ENCODE measurements around the gene KCNH8. TPM values are rescaled to one million over a fixed set of nuclear protein-coding genes. Genes with fewer than 3 reads are reported as not detected.

KCNH8 gene
- total RNA-seq, 1 experiment from 2014 or later, result 3.7 TPM

- Histone ChIP-seq H2BK5ac (ENCODE audit: insufficient read length, low read length) (no peak overlapping the region), H4K8ac (replicated peaks; ENCODE audit: insufficient read length, low read depth, low read length) (no peak overlapping the region), H4K20me1 (ENCODE audit: control insufficient read depth, insufficient read depth, insufficient read length) (no peaks in the 10 kb centered on the region), H3K18ac (ENCODE audit: insufficient read length, low read depth, low read length) (no peak overlapping the region), H4K5ac (ENCODE audit: insufficient read length, low read depth, low read length) (no peak overlapping the region), H3K79me2 (ENCODE audit: insufficient read depth, low read length) (no peaks in the 10 kb centered on the region), H3T11ph (ENCODE audit: low read length) (no peak overlapping the region), H2AFZ (ENCODE audit: low read length) (no peak overlapping the region), H3K56ac (ENCODE audit: insufficient read length, low read depth, low read length) (no peak overlapping the region), H3K9ac (ENCODE audit: extremely low read depth, insufficient read length, low read length) (no peak overlapping the region), H2BK15ac (ENCODE audit: low read depth, low read length) (no peak overlapping the region), H3K4me2 (ENCODE audit: insufficient read depth, insufficient read length, low read length) (no peak overlapping the region), H2BK12ac (ENCODE audit: insufficient read length, low read depth, low read length) (no peak overlapping the region), H2BK120ac (ENCODE audit: low read depth, low read length, poor library complexity, severe bottlenecking) (no peak overlapping the region), H3K14ac (ENCODE audit: insufficient read depth, low read length) (no peak overlapping the region), H3K4ac (ENCODE audit: low read depth, low read length) (no peak overlapping the region), H3K9me3 (ENCODE audit: control insufficient read depth, low read depth, low read length) (no peaks in the 10 kb centered on the region), H3K23ac (ENCODE audit: insufficient read length, low read depth, low read length) (no peak overlapping the region), H3K23me2 (ENCODE audit: insufficient read length, low read depth, low read length, poor library complexity, severe bottlenecking) (no peaks in the 10 kb centered on the region), H3K27ac (ENCODE audit: insufficient read length, low read depth, low read length) (no peak overlapping the region), H3K4me1 (ENCODE audit: insufficient read depth, low read length) (0 out of 2 replicates have a peak, but pooled peaks cover under 1% of the 10 kb centered on the region), H4K91ac (ENCODE audit: insufficient read length, low read depth, low read length) (no peak overlapping the region), H3K27me3 (ENCODE audit: insufficient read depth, low read length) (no peaks in the 10 kb centered on the region), H2BK20ac (ENCODE audit: low read depth, low read length, poor library complexity, severe bottlenecking) (no peak overlapping the region), H2AK5ac (ENCODE audit: insufficient read length, low read length) (no peak overlapping the region), H3K79me1 (ENCODE audit: insufficient read depth, low read depth, low read length, poor library complexity, severe bottlenecking) (no peaks in the 10 kb centered on the region)
- Mint-ChIP-seq H3K4me1 (peaks cover 1 to 6% of the 10 kb centered on the region in 2 experiments), H3K4me3 (no peak overlapping the region), H3K27me3 (ENCODE audit: low read depth) (no peaks in the 10 kb centered on the region), H3K27ac (no peak overlapping the region; a peak in 1 of 7 replicates), H3K9me3 (0 out of 5 replicates have a peak, but pooled peaks cover 0 to 2% of the 10 kb centered on the region in 2 experiments), H3K36me3 (ENCODE audit: insufficient read depth in 1 of 3, low read depth in 3 of 3) (peaks cover 0 to 9% (median 5%) of the 10 kb centered on the region in 3 experiments; a peak in 5 of 7 replicates)
- DNase-seq, result peak; percentile 38
- TF ChIP-seq, protein P1, sequence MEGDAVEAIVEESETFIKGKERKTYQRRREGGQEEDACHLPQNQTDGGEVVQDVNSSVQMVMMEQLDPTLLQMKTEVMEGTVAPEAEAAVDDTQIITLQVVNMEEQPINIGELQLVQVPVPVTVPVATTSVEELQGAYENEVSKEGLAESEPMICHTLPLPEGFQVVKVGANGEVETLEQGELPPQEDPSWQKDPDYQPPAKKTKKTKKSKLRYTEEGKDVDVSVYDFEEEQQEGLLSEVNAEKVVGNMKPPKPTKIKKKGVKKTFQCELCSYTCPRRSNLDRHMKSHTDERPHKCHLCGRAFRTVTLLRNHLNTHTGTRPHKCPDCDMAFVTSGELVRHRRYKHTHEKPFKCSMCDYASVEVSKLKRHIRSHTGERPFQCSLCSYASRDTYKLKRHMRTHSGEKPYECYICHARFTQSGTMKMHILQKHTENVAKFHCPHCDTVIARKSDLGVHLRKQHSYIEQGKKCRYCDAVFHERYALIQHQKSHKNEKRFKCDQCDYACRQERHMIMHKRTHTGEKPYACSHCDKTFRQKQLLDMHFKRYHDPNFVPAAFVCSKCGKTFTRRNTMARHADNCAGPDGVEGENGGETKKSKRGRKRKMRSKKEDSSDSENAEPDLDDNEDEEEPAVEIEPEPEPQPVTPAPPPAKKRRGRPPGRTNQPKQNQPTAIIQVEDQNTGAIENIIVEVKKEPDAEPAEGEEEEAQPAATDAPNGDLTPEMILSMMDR (conservative IDR thresholded peaks at IDR 0.05), result peak; percentile 49; the same call in 2 of the 3 replicates
- no CpG with 5 or more reads among the region's 5 CpGs for WGBS (ENCODE audit: extremely low coverage, insufficient read length, low lambda C conversion rate)
Observed at GRCh38 chr3:19256313-19256712, 108.0 kb downstream of the KCNH8 start.
